ENCODE data around the gene VCAM1.

DNA sequence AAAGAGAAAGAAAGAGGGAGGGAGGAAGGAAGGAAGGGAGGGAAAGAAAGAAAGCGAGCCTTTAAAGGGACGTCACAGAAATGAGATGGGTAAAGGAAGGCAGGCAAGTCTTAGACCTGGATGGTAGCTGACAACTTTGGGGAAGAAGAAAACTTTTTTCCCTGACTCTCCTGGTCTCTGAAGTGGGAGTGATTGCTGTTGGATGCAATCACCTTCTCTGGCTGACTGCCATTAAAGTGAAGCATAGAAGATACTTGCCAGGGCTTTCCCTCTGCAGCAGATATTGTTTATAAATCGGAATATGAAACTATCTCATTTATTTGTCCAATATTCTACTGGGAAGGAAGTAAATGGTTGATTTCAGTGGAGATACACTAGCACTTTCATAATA, 27.0 kb downstream of the VCAM1 start:
- TF ChIP-seq SMC3 (conservative IDR thresholded peaks at IDR 0.05; ENCODE audit: insufficient read depth, low read depth, low read length) (no peak), PHF21A (IDR thresholded peaks at IDR 0.05; ENCODE audit: borderline replicate concordance, low read depth) (no peak), SMARCB1 (IDR thresholded peaks at IDR 0.05; ENCODE audit: insufficient read length, low read depth) (no peak), JUND (IDR thresholded peaks at IDR 0.05; ENCODE audit: borderline replicate concordance, low read depth, low read length) (no peak), JUND (tag; IDR thresholded peaks at IDR 0.05; ENCODE audit: borderline replicate concordance, low read depth, low read length) (no peak), ATF4 (CRISPR knock-in tag; IDR thresholded peaks at IDR 0.05) (no peak), ZNF384 (IDR thresholded peaks at IDR 0.05; ENCODE audit: low read depth, low read length) (no peak), EZH2 (IDR thresholded peaks at IDR 0.05; ENCODE audit: borderline replicate concordance, low read depth, low read length) (no peak), CREB1 (IDR thresholded peaks at IDR 0.05) (no peak), CREB1 (CRISPR knock-in tag; IDR thresholded peaks at IDR 0.05) (no peak), SMARCC2 (IDR thresholded peaks at IDR 0.05; ENCODE audit: low read depth) (no peak)

Measured in K562 (cell line).